CD4-positive, alpha-beta T cell (primary cell): ENCODE data around the gene PRR16. TPM values are rescaled to one million over a fixed set of nuclear protein-coding genes. Genes with fewer than 3 reads are reported as not detected.

ENCODE experiments used
- ATAC-seq: fragments of 200-7000 bp; cut with Tn5 transposase; one replicate; pipeline ENCODE4 v1.10.0; 2022; ENCODE audit warnings: mild to moderate bottlenecking; ENCODE audit not compliant: poor library complexity
- CTCF ChIA-PET: fragments of 350-600 bp; sonication (Branson Sonifier 250); formaldehyde crosslinking; loops from one replicate; lab custom pipeline; 2021; ENCODE audit warnings: antibody characterized with exemption, inconsistent platforms; lab: Charles Lee
- POLR2A ChIA-PET: fragments of 350-600 bp; sonication (Branson Sonifier 250); formaldehyde crosslinking; loops from one replicate; lab custom pipeline; 2021; ENCODE audit warnings: antibody characterized with exemption, inconsistent platforms; lab: Charles Lee
- DNase-seq, 14 experiments: peaks; one replicate each; pipeline ENCODE4 v3.0.0-alpha.2; 2013 to 2020; ENCODE audit warnings: mixed read lengths in 2 of 14
- H3K27ac ChIP-seq, 2 donors: one replicate each; pipeline versions ENCODE4 v1.5.1 to v1.7.0; 2013; ENCODE audit warnings: low read length in 2 of 2, low read depth in 1 of 2, mild to moderate bottlenecking in 1 of 2
- H3K27me3 ChIP-seq, 2 experiments: 1 replicate in 1 of 2; 2 replicates in 1 of 2; pipeline versions ENCODE4 v1.6.1 to v1.7.0; 2013; ENCODE audit warnings: low read length in 2 of 2, control low read depth in 1 of 2, mild to moderate bottlenecking in 1 of 2, moderate library complexity in 1 of 2; ENCODE audit not compliant: insufficient read depth in 2 of 2, control insufficient read depth in 1 of 2
- H3K36me3 ChIP-seq: one replicate; pipeline ENCODE4 v1.6.1; 2013; ENCODE audit warnings: low read length, control low read depth; ENCODE audit not compliant: insufficient read depth
- H3K4me1 ChIP-seq: one replicate; pipeline ENCODE4 v1.6.1; 2013; ENCODE audit warnings: low read length, control low read depth; ENCODE audit not compliant: insufficient read depth
- H3K4me3 ChIP-seq: one replicate; pipeline ENCODE4 v1.5.1; 2013; ENCODE audit warnings: mild to moderate bottlenecking, low read length, moderate library complexity
- H3K9me3 ChIP-seq, 2 experiments: 1 replicate in 1 of 2; 2 replicates in 1 of 2; pipeline versions ENCODE4 v1.6.1 to v1.7.0; 2013; ENCODE audit warnings: low read length in 2 of 2, mild to moderate bottlenecking in 2 of 2, control low read depth in 1 of 2, moderate library complexity in 1 of 2; ENCODE audit not compliant: control insufficient read depth in 1 of 2, insufficient read depth in 1 of 2
- H3K27ac Mint-ChIP-seq: one replicate; pipeline ENCODE4 v1.8.0; 2020; ENCODE audit warnings: mixed read lengths
- H3K27me3 Mint-ChIP-seq: one replicate; pipeline ENCODE4 v1.8.0; 2021; ENCODE audit warnings: mixed read lengths
- H3K36me3 Mint-ChIP-seq: one replicate; pipeline ENCODE4 v1.8.0; 2021; ENCODE audit warnings: low read depth, mixed read lengths
- H3K4me1 Mint-ChIP-seq: one replicate; pipeline ENCODE4 v1.8.0; 2021; ENCODE audit warnings: low read depth, mixed read lengths
- H3K4me3 Mint-ChIP-seq: one replicate; pipeline ENCODE4 v1.8.0; 2020; ENCODE audit warnings: mild to moderate bottlenecking, mixed read lengths
- H3K9me3 Mint-ChIP-seq: one replicate; pipeline ENCODE4 v1.8.0; 2020; ENCODE audit warnings: mixed read lengths
- intact Hi-C, 2 experiments: fragments of 100-400 bp; cut with DNase I in 1 of 2; cut with micrococcal nuclease in 1 of 2; formaldehyde crosslinking; loops; one replicate each; pipeline versions ENCODE4 v1.15.1 to v1.9.0; 2023 to 2025; cut with DNase I, micrococcal nuclease
- total RNA-seq, 174 experiments: library from RNA in 2 of 174; stranded (reverse) in 2 of 174; gene quantifications; one replicate each; pipeline ENCODE4 v1.2.3 and lab custom pipeline; 2021 to 2026
- TF ChIP-seq, protein P1 (sequence below): fragments of 200-600 bp; IDR thresholded peaks from one replicate; pipeline ENCODE4 v1.8.0; 2022; ENCODE audit warnings: antibody characterized with exemption, mild to moderate bottlenecking

PRR16 gene
- total RNA-seq, 2 experiments from 2014 or later, result not detected

DNA sequence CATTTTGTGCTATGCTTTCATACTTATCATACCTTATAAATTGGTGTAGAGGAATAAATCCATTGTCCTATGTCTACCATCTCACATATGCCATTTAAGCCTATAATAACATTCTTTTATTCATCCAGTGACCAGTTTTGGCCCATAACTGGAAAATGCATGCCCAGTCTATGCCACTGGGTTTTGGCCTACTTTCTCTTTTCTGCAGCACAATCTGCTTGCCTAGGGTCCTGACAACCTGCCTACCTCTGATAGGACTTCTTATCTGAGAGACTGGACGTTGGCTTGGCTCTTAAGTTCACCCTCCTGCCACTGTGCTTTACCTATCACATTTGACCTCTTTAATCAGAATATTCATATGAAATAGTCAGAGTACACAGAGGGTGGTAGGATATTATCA is 103.0 kb downstream of the PRR16 start:
- Mint-ChIP-seq H3K4me1 (no peaks in the 10 kb centered on the region), H3K4me3 (no peak overlapping the region), H3K27me3 (no peaks in the 10 kb centered on the region), H3K27ac (no peak overlapping the region), H3K36me3 (no peaks in the 10 kb centered on the region), H3K9me3 (peaks cover 10% of the 10 kb centered on the region)
- H3K4me1 ChIP-seq, result no peaks in the 10 kb centered on the region
- no peaks in the 10 kb centered on the region for H3K36me3 ChIP-seq
- no peak overlapping the region for H3K4me3 ChIP-seq
- ATAC-seq (no peak), DNase-seq (no peak)
- H3K27ac ChIP-seq, result no peak overlapping the region
- ChIA-PET CTCF (no interaction called here), POLR2A (no interaction called here)
- TF ChIP-seq, protein P1, sequence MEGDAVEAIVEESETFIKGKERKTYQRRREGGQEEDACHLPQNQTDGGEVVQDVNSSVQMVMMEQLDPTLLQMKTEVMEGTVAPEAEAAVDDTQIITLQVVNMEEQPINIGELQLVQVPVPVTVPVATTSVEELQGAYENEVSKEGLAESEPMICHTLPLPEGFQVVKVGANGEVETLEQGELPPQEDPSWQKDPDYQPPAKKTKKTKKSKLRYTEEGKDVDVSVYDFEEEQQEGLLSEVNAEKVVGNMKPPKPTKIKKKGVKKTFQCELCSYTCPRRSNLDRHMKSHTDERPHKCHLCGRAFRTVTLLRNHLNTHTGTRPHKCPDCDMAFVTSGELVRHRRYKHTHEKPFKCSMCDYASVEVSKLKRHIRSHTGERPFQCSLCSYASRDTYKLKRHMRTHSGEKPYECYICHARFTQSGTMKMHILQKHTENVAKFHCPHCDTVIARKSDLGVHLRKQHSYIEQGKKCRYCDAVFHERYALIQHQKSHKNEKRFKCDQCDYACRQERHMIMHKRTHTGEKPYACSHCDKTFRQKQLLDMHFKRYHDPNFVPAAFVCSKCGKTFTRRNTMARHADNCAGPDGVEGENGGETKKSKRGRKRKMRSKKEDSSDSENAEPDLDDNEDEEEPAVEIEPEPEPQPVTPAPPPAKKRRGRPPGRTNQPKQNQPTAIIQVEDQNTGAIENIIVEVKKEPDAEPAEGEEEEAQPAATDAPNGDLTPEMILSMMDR, result no peak
- peaks cover 0 to 9% of the 10 kb centered on the region in 2 experiments for H3K9me3 ChIP-seq
- intact Hi-C loops, result no loop called here
- no peaks in the 10 kb centered on the region for H3K27me3 ChIP-seq

DNA sequence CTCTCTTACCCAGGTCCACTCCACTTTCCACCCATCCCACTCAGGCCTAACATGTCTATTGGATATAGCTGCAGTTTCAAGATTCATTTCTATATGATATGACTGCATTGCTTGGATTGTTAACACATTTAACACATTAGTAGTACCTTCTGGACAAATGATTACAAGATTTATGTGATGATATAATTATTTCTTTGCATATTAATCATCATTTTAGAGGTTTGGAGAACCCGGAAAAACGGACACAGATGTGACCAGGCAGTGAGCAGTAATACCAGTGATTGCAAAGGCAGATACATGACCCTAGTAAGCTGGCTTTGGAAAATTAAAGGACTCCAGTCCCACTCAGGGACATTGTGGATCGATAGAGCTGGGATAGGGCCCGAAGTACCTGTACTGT is 103.8 kb downstream of the PRR16 start:
- CTCF ChIA-PET, result no interaction called here
- no peak overlapping the region for H3K4me3 ChIP-seq
- DNase-seq (no peak), ATAC-seq (no peak)
- peaks cover 0 to 9% of the 10 kb centered on the region in 2 experiments for H3K9me3 ChIP-seq
- no peaks in the 10 kb centered on the region for H3K36me3 ChIP-seq
- Mint-ChIP-seq H3K27ac (no peak overlapping the region), H3K9me3 (peaks cover 10% of the 10 kb centered on the region), H3K4me1 (no peaks in the 10 kb centered on the region), H3K4me3 (no peak overlapping the region), H3K27me3 (no peaks in the 10 kb centered on the region), H3K36me3 (no peaks in the 10 kb centered on the region)
- no peak overlapping the region for H3K27ac ChIP-seq
- TF ChIP-seq, protein P1, result no peak
- H3K4me1 ChIP-seq, result no peaks in the 10 kb centered on the region
- POLR2A ChIA-PET, result no interaction called here
- intact Hi-C loops, result no loop called here
- no peaks in the 10 kb centered on the region for H3K27me3 ChIP-seq

DNA sequence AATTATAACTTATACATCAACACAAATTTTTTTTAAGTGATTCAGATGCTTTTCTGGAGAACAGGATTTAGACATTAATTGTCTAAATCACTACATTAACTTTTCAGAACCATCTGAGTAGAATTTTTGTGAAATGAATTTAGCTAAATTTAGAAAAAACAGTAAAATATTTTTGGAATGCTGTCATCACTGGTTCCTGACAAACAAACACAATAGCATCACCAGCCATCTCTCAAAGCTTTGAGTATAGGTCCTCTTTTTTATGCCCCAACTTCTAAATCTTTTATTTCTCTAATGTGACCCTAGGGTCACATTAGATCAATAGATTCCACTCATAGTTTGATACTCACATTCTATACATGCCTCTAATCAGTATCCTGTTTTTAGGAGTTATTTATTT is 104.6 kb downstream of the PRR16 start:
- POLR2A ChIA-PET, result no interaction called here
- Mint-ChIP-seq H3K4me3 (no peak overlapping the region), H3K27ac (no peak overlapping the region), H3K36me3 (no peaks in the 10 kb centered on the region), H3K9me3 (peaks cover 10% of the 10 kb centered on the region), H3K27me3 (no peaks in the 10 kb centered on the region), H3K4me1 (no peaks in the 10 kb centered on the region)
- DNase-seq, result no peak
- TF ChIP-seq, protein P1, result no peak
- intact Hi-C loops, result no loop called here
- Histone ChIP-seq H3K4me1 (no peaks in the 10 kb centered on the region), H3K4me3 (no peak overlapping the region), H3K9me3 (peaks cover 0 to 9% of the 10 kb centered on the region in 2 experiments), H3K27me3 (no peaks in the 10 kb centered on the region), H3K36me3 (no peaks in the 10 kb centered on the region), H3K27ac (no peak overlapping the region)
- CTCF ChIA-PET, result no interaction called here
- ATAC-seq, result no peak
